Activated effector memory CD4-positive, alpha-beta T cell treated with Interleukin-2 at 50 U/mL for 16 hours (primary cell): Measurements from ENCODE around the gene LRRTM1.

Experiments
- DNase-seq: peaks from one replicate; pipeline ENCODE4 v3.0.0-alpha.2; 2020

Gene LRRTM1

GRCh38 chr2:80302001-80302313 lies 2.6 kb downstream of the LRRTM1 start:
- no peak for DNase-seq

DNA sequence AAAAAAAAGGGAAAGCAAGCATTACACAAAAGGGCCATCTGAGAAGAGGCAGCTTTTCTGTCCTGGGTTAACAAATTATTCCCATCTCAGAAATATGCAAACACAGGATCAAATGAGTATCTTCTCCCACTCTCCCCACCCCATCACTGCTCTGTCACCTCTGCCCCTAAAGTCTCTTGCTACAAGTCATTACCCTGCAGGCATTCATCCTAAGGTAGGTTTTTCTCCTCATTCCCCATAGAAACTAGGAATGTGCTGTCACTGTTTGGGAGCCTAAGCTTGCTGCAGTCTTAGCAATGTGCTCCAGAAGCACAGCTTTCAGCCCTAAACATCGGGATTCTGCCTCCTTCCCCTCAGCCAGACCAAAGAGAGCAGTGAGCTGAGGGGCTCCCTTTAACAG lies 3.6 kb downstream of the LRRTM1 start:
- DNase-seq, result no peak

GRCh38 chr2:80300346-80300745 lies 4.2 kb downstream of the LRRTM1 start:
- DNase-seq, result no peak

DNA sequence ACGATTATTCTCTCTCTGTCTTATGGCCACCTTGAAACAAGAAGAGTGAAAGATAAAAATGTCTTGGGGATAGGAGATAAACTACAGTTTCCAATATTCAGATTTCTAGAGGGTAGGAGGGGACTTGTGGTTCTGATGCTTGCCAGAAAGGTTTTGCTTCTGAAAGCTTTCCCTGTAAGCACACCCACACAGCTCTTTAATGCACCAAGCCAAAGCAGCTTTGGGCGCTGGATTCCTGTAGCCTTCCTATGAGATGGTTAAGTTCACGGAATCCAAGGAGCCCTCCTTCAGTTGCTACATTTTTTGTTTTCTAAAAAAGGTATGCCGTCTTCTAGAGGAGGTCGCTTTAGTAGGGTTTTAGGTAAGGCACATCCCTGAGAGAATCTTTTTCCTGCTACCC lies 4.9 kb downstream of the LRRTM1 start:
- no peak for DNase-seq

- DNase-seq, result no peak
Observed at GRCh38 chr2:80298954-80299353, 5.6 kb downstream of the LRRTM1 start.

GRCh38 chr2:80293039-80293438 lies 11.5 kb downstream of the LRRTM1 start:
- DNase-seq, result no peak

- no peak for DNase-seq
Observed at GRCh38 chr2:80292474-80292873, 12.1 kb downstream of the LRRTM1 start.

GRCh38 chr2:80291656-80292055 lies 12.9 kb downstream of the LRRTM1 start:
- no peak for DNase-seq

GRCh38 chr2:80288576-80288975 lies 16.0 kb downstream of the LRRTM1 start:
- DNase-seq, result no peak

GRCh38 chr2:80281049-80281448 lies 23.5 kb downstream of the LRRTM1 start:
- no peak for DNase-seq

DNA sequence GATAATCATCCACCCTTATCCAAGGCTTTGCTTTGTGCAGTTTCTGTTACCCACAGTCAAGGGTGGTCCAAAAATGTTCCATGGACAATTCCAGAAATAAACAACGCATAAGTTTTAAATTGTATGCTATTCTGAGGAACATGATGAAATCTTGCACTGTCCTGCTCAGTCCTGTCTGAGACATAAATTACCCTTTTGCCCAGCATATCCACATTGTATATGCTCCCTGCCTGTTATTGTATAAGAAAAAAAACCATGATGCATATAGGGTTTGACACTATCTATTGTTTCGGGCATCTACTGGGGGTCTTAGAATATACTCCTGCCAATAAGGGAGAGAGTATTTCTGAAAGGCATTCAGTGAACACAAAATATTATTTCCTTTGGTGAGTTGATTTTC lies 24.0 kb downstream of the LRRTM1 start:
- no peak for DNase-seq

DNA sequence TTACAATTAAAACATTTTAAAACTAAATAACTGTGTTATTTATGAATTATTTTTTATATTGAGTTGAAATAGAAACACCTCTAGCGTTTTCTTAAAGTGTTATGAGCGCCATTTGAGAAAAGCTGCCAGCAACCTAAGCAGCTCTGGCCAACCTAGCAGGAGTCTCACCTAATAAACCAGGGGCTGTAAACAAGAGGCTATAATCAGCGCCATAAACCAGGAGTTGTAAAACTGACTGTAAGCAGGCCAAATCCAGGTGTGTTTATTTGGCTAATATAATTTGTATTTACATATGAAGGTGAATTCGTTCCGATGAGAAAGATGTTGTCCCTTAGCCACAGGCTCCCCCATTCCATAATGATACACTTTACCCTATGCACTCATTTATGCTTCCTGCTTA lies 34.7 kb downstream of the LRRTM1 start:
- DNase-seq, result no peak

DNA sequence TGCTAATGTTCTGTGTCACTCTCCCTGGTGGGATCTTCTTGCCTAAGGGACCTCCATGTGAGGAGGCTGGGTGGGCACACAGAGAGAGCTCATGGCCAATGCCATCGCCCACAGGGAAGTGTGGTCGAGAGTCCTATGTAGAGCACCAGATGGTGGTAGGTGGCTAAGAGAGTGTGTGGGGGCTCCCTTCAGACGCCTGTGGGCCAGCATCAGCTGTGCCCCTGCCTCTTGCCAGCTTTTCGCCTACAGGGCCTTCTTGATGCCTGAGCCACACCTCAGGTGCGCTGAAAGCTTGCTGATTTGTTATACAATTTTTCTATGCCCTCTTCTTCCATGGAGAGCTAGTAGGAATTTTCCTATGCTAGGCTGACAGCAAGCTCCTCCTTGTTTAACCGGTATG lies 38.3 kb downstream of the LRRTM1 start:
- DNase-seq, result no peak

- DNase-seq, result no peak
Observed at GRCh38 chr2:80259292-80259691, 45.3 kb downstream of the LRRTM1 start.

GRCh38 chr2:80258793-80259192 lies 45.8 kb downstream of the LRRTM1 start:
- no peak for DNase-seq

DNA sequence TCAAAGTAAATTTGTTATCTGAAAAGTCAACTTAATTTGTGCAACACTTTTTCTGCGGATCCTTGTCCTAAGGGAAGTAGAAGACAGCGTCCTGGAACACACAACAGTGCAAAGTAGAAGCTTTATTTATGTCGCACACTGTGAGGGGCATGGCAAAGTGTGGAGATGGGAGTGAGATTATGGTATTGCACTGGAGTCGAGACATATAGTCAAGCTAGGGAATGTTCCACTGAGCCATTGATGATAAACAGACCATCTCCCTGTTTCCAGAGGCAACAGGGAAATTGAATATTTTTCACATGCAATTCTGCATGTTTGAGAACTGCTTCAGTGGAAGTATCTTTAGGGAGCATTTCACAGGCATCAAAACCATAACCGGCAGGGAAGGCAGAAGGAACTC lies 46.2 kb downstream of the LRRTM1 start:
- DNase-seq, result no peak

- no peak for DNase-seq
Observed at GRCh38 chr2:80257450-80257849, 47.1 kb downstream of the LRRTM1 start.

DNA sequence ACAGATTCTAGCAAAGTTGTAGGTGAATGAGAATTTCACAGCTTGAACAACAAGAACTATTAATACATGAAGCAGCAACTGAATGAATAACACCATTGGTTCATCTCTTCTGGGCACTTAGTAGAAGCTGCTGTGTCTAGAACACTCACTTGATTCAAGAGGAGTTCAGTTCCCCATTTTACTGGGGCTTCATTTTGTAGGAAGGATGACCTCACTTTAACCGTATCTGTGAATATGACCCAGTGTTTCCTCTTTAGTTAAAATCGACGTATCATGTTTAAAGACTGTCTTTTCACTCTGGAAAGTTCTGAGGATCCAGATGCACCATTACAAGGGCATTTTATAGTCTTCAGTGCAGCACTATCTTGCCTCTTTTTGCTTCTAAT lies 47.8 kb downstream of the LRRTM1 start:
- DNase-seq, result no peak

- DNase-seq, result no peak
Observed at GRCh38 chr2:80255918-80256781, 48.4 kb downstream of the LRRTM1 start.

GRCh38 chr2:80252294-80252986 lies 52.1 kb downstream of the LRRTM1 start:
- DNase-seq, result no peak
